Choroid plexus epithelial cell (primary cell): ENCODE results near the gene HAGHL.

ENCODE experiments used
- DNase-seq: peaks from one replicate; pipeline ENCODE4 v3.0.0-alpha.2; 2010; ENCODE audit warnings: low read depth
- H3K4me3 ChIP-seq: 2 replicates; pipeline ENCODE4 v1.5.1; 2011; ENCODE audit warnings: low read depth, mild to moderate bottlenecking, control low read depth, low read length, moderate library complexity
- CTCF ChIP-seq: conservative IDR thresholded peaks from 2 replicates; pipeline ENCODE4 v1.5.1; 2011; ENCODE audit warnings: low read depth, mild to moderate bottlenecking, control low read depth, inconsistent platforms, low read length, moderate library complexity

HAGHL gene

DNA sequence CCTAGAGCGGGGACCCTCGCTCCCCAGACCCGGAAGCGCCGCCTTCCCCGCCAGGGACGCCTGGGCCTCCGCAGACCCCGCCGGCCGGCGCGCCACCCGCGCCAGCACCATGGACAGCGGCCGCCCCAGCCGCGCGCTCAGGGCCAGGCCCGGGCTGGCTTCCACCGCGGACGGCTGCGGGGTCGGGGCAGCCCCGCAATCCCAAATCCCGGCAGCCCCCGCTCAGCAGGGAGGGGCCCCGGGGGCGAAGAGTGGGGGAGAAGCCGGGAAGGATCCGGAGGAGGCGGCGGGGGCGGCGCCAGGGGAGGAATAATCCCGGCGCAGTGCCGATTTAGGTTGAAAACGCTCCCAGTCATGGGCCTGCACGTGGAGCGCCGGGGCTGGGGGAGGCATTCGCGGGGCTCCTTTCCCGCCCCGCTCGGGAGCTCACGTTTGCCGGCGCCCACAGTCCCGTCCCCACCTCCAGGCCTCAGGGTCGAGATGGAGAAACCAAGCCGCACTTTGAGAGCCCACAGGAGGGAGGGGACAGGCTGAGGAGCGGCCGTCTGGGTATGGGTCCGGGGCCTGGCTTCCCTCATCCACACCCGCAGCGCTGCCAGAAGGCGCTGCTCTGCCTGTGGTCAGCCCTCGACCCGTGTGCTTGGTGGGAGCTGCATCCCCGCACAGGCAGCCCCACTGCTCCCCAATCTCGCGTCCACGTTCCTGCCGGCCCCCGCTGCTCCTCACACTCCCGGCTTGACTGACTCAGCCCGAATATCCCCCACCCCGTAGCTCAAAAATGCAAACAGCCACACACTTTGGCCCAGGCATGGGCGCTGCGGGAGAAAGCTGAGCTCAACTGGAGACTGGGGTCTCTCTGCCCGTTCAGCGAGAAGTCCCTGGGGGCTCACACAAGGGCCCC, 26.0 kb upstream of the HAGHL start:
- no peak for TF ChIP-seq CTCF
- H3K4me3 ChIP-seq: no peak overlapping the region
- no peak for DNase-seq

GRCh38 chr16:702341-702740, 24.6 kb upstream of the HAGHL start:
- TF ChIP-seq CTCF: no peak
- no peak overlapping the region for H3K4me3 ChIP-seq
- DNase-seq: no peak

DNA sequence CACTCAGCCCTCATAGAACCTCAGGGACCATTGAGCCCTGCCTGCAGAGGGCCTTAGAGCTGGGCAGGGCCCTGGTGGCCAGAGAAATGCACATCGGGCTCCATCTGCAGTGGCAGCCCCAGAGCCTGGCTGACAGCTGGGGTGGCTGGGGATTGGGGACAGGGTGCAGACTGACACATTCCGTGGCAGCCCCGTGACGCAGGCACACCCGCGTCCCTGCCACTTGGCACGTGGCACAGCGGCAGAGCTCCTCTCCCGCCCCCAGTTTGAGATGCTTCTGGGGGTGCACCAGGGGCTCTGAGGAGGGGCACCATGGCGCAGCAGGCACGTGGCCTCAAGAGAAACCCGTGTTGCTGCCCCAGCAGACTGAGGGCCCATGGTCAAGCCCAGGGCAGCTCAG, 23.5 kb upstream of the HAGHL start:
- H3K4me3 ChIP-seq: no peak overlapping the region
- DNase-seq: no peak
- TF ChIP-seq CTCF: no peak

GRCh38 chr16:704047-704446, 22.9 kb upstream of the HAGHL start:
- no peak for DNase-seq
- no peak for TF ChIP-seq CTCF

GRCh38 chr16:704552-705380, 22.1 kb upstream of the HAGHL start:
- TF ChIP-seq CTCF: no peak
- DNase-seq: no peak
- no peak overlapping the region for H3K4me3 ChIP-seq

More at GRCh38 chr16:704047-704446, 22.9 kb upstream of the HAGHL start:
- no peak overlapping the region for H3K4me3 ChIP-seq

GRCh38 chr16:705431-706188, 21.3 kb upstream of the HAGHL start, which contains the start of gene FBXL16:
FBXL16 (minus strand) TSS chr16:705801; CDS start chr16:697405, 8,396 bp downstream.
- no peak for DNase-seq
- H3K4me3 ChIP-seq: no peak within 1 kb of the TSS
- no peak for TF ChIP-seq CTCF
